WTC11 (cell line): ENCODE results near the gene CEBPB.

ENCODE experiments used
- CTCF ChIP-seq: fragments of 200-600 bp; IDR thresholded peaks from 2 replicates; pipeline ENCODE4 v1.8.0; 2022; ENCODE audit warnings: antibody characterized with exemption
- MAX ChIP-seq: sonication (generic); formaldehyde crosslinking; IDR thresholded peaks from 2 replicates; pipeline ENCODE4 v1.8.0; 2022; ENCODE audit warnings: mild to moderate bottlenecking, missing genetic modification reagents
- ZNF423 ChIP-seq: fragments of 250-450 bp; sonication (Bioruptor Pico); IDR thresholded peaks from 2 replicates; pipeline ENCODE4 v2.1.2; 2022; ENCODE audit warnings: mild to moderate bottlenecking, moderate library complexity

- TF ChIP-seq CTCF, result no peak
- TF ChIP-seq ZNF423 (CRISPR knock-in tag), result no peak
- TF ChIP-seq MAX (CRISPR knock-in tag), result no peak
Observed at GRCh38 chr20:50214226-50215024, 23.8 kb downstream of the CEBPB start.
